Stimulated activated CD4-positive, alpha-beta T cell treated with anti-CD3 and anti-CD28 coated beads, Interleukin-1b, Interleukin-23, amount 100 ng/mL, for 1 hour (primary cell): ENCODE data around the gene CITED4.
"Not testable (repeated sequence)": the region's sequence is repeated elsewhere in the genome, so short reads cannot be mapped to it uniquely, and the experiment has no call there.

Experiments used
- DNase-seq, 2 donors: peaks; one replicate each; pipeline ENCODE4 v3.0.0-alpha.2; 2020; ENCODE audit warnings: low read depth in 2 of 2

Gene CITED4

DNA sequence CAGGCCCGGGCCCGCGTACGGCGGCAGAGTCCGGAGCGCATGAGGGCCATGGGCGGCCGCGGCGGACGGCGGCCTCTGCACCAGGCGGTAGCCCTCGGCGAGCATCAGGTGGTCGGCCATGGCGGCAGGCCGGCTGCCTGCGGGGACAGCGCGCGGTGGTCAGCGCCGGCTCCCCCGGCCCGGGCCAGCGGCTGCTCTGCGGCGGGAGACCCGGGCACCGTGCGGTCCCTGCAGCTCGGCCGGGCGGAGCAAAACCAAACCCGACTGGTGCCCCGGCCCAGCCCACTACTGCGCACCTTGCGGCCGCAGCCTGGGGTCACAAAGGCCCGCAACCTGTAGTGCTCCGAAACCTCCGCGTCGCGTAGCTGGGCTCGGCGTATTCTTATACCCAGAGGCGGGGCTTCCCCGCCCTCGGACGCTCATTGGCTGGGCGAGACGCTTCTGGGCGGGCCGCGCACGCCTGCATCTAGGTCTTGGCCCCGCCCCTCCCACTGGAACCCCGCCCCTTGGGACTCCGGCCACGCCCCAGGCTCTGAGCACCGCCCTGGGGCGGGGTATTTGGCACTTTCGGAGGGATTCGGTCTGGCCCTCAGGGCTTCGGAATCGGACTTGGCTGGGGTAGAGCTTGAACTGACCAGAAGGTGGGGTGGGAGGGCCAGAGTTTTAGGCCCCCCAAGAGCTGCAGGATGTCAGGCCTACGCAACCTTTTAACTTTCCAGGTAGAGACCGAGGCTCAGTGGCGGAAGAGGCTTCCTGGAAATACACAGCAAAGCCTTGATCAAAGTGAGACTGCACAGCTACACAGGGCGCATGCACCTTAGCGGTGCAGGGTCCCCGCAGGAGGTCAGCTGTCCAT lies at the start of gene CITED4:
TSS of gene CITED4 (minus strand) at position 356 of the 856 bp plus-strand sequence. CDS start at position 120, 236 bp downstream.
- peak; percentile 94 to 95 for DNase-seq

DNA sequence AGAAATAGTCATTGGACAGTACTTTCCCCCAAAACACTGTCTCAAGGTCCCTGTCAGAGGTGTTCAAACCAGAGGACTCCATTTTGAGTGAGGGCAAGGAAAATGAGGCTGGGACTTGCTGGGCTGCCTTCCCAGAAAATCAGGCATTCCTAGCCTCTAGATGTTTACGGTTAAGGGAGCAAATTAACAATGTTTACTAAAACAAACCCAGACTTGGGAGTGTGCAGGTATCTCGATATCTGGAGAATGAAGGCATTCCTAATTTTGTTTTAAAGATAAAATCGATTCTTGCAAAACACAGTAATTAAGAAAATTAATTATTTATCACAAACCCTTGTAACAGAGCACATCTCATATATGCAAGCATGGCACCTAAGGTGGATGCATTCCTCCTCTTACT lies 48.9 kb upstream of the CITED4 start:
- no peak for DNase-seq

DNA sequence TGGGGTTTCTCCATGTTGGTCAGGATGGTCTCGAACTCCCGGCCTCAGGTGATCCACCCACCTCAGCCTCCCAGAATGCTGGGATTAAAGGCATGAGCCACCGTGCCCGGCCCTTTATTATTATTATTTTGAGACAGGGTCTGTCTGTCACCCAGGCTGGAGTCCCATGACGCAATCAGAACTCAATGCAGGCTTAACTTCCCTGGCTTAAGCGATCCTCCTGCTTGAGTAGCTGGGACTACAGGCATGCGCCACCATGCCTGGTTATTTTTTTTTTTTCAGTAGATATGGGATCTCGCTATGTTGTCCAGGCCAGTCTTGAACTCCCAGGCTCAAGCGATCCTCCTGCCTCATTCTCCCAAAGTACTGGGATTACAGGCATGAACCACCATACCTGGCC lies 47.1 kb upstream of the CITED4 start:
- DNase-seq: no peak

DNA sequence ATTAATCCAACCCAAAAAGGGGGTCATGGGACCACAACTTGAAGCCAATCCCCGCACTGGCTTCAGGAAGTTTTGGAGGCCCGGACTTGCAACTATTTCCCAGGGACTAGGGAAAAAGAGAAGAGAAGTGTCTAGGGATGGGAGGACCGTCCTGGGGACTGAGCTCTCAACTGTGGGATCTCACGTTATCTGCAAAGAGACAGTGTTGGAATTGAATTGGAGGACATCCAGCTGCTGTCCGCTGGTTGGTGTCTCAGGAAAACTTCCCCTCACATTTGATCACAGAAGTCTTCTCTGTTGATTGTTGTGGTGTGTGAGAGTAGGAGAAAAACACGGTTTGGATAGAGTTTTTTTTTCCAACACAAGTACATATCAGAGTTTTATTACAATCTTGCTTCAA lies 46.2 kb upstream of the CITED4 start:
- no peak for DNase-seq

GRCh38 chr1:40907899-40908298 lies 45.7 kb upstream of the CITED4 start:
- DNase-seq: no peak

DNA sequence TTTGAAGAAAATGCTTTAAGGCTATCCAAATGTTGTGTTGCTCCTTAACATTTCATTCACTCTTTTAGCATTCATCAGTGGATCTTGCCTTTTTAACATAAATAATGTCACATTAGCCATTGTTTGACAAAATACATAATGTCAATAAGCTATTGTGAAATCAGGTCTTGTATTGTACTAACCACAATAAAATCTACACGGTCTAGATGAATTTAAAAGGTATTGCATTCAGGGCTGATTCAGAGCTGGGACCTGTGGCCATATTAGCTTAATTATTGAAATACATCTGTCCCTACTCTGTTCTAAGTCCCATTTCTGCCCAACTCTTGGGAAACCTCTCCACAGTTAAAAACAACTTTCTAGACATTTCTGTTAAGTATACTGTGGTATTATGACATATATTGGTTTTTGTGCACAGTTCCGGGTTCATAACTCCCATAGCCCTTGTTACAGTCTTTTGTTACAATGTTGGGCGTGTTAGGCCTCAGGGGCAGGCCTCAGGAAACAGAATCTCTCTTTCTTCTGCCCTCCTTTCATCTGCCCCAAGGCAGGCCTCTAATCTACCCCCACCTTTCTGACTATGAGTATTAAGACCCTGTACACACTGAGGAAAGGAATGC lies 44.7 kb upstream of the CITED4 start:
- no peak for DNase-seq

DNA sequence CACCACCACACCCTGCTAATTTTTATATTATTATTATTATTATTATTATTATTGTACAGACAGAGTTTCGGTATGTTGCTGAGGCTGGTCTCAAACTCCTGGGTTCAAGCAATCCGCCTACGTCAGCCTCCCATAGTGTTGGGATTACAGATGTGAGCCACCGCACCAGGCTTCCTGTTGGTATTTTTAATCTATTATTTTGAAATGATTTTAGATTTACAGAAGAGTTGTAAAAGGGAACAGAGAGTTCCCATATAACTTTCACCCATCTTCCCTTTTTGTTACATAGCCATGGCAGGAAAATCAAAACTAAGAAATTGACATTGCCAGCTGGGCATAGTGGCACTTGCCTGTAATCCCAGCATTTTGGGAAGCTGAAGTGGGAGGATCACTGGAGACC lies 42.9 kb upstream of the CITED4 start:
- DNase-seq: no peak

DNA sequence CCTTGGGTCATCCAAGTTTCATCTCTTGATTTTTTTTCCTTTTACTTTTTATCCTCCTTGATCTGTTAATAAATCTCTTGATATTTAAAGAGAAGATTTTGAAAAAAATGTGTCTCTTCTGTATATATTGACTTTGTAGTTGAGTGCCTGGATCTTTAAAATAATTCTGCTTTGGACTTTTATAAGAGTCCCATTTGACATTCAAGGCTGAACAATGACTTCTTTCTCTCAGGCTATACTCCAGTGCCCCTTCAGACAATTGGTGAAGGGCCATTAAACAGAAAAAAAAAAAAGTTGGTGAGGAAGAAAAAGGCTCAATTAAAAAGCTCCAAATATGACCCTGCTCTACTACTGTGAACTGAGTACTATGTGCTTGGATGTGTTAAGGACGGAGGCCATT lies 40.9 kb upstream of the CITED4 start:
- DNase-seq: no peak

DNA sequence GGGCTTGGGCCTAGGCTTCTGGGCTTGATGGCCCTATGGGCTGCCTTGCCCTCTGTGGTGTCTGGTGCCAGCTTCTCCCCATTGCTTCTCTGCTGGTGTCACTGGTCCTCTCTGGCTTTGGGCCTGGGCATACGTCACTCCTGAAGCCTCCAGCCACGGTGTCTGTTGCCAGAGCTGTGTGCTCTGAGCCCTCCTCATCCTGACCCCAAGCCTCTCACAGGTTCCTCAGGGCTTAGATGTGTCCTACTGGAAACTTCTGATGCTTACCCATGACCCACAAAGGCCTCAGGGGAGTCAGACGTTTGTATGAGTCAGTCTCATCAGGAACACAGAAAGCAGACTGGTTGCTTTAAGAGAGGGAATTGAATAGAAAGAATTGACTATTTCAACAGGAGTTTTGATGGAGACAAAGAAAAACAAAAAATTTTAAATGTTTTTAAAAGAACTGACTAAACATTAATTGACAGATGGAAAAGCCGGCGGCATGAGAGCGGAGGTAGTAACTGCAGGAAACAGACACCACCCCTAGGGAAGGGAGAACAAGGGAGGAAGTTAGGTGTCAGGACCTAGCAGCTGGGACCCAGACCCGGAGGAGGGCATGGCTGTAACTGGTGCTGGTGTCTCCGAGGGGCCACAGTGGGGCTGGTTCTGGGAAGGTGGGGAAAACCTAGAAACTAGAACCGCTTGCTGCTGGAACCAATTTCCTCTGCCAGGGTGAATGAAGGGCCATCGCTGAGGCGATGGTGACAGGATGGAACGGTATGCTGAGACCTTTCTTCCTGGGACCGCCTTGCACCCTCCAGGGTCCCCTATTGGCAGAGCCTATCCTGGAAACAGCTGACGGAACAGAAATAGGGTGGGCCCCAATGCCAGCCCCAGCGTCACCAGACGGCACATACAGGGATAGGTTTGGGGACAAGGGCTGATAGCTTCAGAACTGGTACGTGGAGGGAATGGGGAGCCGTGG lies 40.0 kb upstream of the CITED4 start:
- DNase-seq: no peak

GRCh38 chr1:40899230-40899870 lies 37.2 kb upstream of the CITED4 start:
- no peak for DNase-seq

- DNase-seq: no peak
These were observed 36.3 kb upstream of the CITED4 start for GRCh38 chr1:40898431-40898901.

DNA sequence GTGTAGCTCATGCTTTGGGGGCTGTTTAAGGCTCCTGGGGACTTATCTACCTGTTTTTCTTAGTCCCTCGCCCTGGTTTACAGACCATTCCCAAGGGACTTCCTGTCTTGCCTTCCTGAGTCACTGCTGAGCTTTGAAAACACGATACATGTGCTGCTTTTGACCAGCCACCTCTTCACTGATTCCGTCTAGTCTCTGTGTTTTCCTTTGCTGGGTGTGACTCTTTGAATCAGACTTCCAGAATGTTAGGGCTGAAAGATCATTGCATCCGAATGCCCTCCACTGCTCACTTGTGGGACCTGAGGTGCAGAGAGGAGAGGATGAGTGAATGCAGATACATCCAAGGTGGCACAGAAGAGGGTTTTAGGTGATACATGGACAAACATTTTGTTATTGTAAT lies 35.4 kb upstream of the CITED4 start:
- DNase-seq: no peak

DNA sequence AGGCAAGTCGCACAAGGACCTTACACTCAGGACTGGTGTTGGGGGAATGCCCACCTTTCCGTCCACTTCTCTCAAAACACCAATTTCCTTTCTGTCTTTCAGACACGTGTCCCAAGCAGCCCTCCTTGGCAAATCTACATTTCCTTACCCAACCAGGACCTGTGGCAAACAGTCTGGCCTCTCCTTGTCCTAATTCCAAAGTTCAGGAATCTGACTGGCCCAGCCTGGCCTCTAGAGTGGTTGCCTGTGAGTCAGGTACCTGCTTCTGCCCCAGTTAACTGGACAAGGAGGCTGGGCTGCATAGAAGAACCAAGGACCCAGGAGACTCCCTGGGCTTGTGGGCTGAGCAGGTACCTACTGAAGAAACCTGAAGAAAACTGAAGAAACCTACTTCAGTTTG lies 34.3 kb upstream of the CITED4 start:
- DNase-seq: no peak

- DNase-seq: no peak
These were observed 33.4 kb upstream of the CITED4 start for GRCh38 chr1:40895601-40896000.

DNA sequence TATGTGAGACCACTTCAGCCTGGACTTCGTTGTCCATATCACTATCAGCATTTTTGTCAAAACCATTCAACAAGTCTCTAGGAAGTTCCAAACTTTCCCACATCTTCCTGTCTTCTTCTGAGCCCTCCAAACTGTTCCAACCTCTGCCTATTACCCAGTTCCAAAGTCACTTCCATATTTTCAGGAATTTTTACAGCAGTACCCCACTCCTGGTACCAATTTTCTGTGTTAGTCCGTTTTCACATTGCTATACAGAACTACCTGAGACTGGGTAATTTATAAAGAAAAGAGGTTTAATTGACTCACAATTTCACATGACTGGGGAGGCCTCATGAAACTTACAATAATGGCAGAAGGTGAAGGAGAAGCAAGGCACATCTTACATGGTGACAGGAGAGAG lies 32.7 kb upstream of the CITED4 start:
- DNase-seq: not testable (repeated sequence)

DNA sequence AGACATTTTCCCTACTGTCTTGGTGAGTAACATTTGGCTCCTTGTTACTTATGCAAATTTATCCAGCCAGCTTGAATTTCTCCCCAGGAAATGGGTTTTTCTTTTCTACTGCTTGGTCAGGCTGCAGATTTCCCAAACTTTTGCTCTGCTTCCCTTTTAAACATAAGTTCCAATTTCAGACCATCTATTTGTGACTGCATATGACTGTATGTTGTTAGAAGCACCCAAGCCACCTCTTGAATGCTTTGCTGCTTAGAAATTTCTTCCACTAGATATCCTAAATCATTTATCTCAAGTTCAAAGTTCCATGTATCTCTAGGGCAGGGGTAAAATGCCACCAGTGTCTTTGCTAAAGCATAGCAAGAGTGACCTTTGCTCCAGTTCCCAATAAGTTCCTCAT lies 32.3 kb upstream of the CITED4 start:
- DNase-seq: no peak

DNA sequence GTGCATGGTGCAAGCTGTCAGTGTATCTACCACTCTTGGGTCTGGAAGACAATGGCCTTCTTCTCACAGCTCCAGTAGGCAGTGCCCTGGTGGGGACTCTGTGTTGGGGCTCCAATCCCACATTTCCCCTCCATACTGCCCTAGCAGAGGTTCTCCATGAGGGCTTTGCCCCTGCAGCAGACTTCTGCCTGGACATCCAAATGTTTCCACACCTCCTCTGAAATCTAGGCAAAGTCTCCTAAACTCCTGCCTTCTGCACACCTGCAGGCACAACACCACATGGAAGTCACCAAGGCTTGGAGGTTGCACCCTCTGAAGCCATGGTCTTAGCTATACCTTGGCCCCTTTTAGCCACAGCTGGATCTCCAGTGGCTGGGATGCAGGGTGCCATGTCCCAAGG lies 31.8 kb upstream of the CITED4 start:
- DNase-seq: no peak

DNA sequence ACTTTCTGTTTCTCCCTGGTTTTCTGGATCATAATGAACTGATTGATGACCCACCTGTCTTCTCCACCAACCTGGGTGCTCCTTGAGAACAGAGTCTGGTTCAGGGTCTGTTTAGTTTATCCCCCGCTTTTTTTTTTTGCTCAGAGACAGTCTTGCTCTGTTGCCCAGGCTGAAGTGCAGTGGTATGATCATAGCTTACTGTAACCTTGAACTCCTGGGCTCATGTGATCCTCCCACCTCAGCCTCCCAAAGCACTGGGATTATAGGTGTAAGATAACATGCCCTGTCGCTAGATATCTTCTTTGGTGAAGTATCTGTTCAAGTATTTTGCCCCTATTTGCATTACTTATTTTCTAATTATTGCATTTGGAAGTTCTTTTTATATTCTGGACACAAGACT lies 30.2 kb upstream of the CITED4 start:
- DNase-seq: no peak

- DNase-seq: no peak
These were observed 28.6 kb upstream of the CITED4 start for GRCh38 chr1:40890771-40891170.

GRCh38 chr1:40887652-40888051 lies 25.5 kb upstream of the CITED4 start:
- no peak for DNase-seq

DNA sequence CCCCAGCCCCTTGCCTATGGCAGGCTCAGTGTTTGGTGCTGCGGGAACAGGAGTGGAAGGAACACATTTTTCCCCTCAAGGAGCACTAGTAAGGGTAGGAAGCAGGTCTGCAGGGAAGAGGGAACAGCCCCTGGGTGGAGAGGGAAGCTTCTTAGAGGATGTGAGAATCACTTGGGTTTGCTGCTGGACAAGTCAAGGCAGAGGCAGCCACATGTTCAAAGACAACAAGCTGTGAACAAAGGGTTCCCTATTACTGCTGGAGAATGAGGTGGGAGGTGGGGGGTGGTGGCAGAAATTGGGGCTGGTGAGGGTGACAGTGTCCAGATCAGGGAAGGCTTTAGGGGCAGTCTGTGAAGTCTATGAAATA lies 24.8 kb upstream of the CITED4 start:
- no peak for DNase-seq
